Natural killer cell (primary cell): ENCODE data around the gene EVI2A. TPM values are rescaled to one million over a fixed set of nuclear protein-coding genes. Genes with fewer than 3 reads are reported as not detected.

Source experiments
- ATAC-seq, 3 donors: fragments of 150-1000 bp in 2 of 3; fragments of 200-7000 bp in 1 of 3; cut with Tn5 transposase; 1 replicate in 1 of 3; 2 replicates in 2 of 3; pipeline ENCODE4 v1.10.0; 2021; ENCODE audit warnings: mild to moderate bottlenecking in 2 of 3, moderate library complexity in 2 of 3
- DNase-seq, 2 donors: peaks; one replicate each; pipeline versions ENCODE4 v3.0.0 to v3.0.0-alpha.2; 2013 to 2021; ENCODE audit warnings: mixed read lengths in 1 of 2
- H3K27ac ChIP-seq: one replicate; pipeline ENCODE4 v1.5.1; 2013; ENCODE audit warnings: mild to moderate bottlenecking, low read length
- H3K27me3 ChIP-seq: one replicate; pipeline ENCODE4 v1.6.1; 2013; ENCODE audit warnings: low read length; ENCODE audit not compliant: control insufficient read depth, insufficient read depth
- H3K36me3 ChIP-seq: one replicate; pipeline ENCODE4 v1.6.1; 2013; ENCODE audit warnings: low read length; ENCODE audit not compliant: control insufficient read depth, insufficient read depth
- H3K4me1 ChIP-seq: one replicate; pipeline ENCODE4 v1.6.1; 2013; ENCODE audit warnings: low read length; ENCODE audit not compliant: control insufficient read depth, insufficient read depth
- H3K4me3 ChIP-seq: one replicate; pipeline ENCODE4 v1.5.1; 2013; ENCODE audit warnings: low read length
- H3K9me3 ChIP-seq: one replicate; pipeline ENCODE4 v1.6.1; 2013; ENCODE audit warnings: low read length; ENCODE audit not compliant: control insufficient read depth, insufficient read depth
- H3K27ac Mint-ChIP-seq, 2 donors: one replicate each; pipeline ENCODE4 v1.8.0; 2022; ENCODE audit warnings: mild to moderate bottlenecking in 2 of 2, mixed read lengths in 2 of 2, moderate library complexity in 1 of 2
- H3K27me3 Mint-ChIP-seq, 2 donors: one replicate each; pipeline ENCODE4 v1.8.0; 2022; ENCODE audit warnings: low read depth in 2 of 2, mixed read lengths in 2 of 2
- H3K36me3 Mint-ChIP-seq: one replicate; pipeline ENCODE4 v1.8.0; 2022; ENCODE audit warnings: mixed read lengths
- H3K4me1 Mint-ChIP-seq, 2 donors: one replicate each; pipeline ENCODE4 v1.8.0; 2022; ENCODE audit warnings: mixed read lengths in 2 of 2
- H3K4me3 Mint-ChIP-seq: one replicate; pipeline ENCODE4 v1.8.0; 2022; ENCODE audit warnings: mild to moderate bottlenecking, moderate library complexity, mixed read lengths
- H3K9me3 Mint-ChIP-seq, 2 donors: one replicate each; pipeline ENCODE4 v1.8.0; 2022; ENCODE audit warnings: mixed read lengths in 2 of 2
- CTCF ChIP-seq: fragments of 200-600 bp; IDR thresholded peaks from one replicate; pipeline ENCODE4 v1.8.0; 2022; ENCODE audit warnings: antibody characterized with exemption
- WGBS: methylation state at CpG from one replicate; pipeline ENCODE4 v1.1.7; 2013; ENCODE audit warnings: missing lambda C conversion rate; ENCODE audit not compliant: insufficient coverage; 5-methylcytosine and 5-hydroxymethylcytosine counted together
- intact Hi-C: fragments of 100-400 bp; cut with micrococcal nuclease; formaldehyde crosslinking; loops from one replicate; pipeline ENCODE4 v1.14.2; 2022
- total RNA-seq, 4 donors: library from RNA; stranded (reverse); fragments of 120-200 nt in 1 of 4; gene quantifications; one replicate each; pipeline versions ENCODE4 v1.2.3 to v1.2.4, GENCODE V29; 2013 to 2022

The EVI2A gene
- total RNA-seq, 3 donors from 2014 or later (not counting 1 experiment from before 2014, with no cell fraction given): 20.9 to 33.0 (median 32.4) TPM

- Histone ChIP-seq H3K4me3 (no peak within 1 kb of the TSS), H3K27me3 (no peaks in the 10 kb centered on the region), H3K27ac (no peak within 1 kb of the TSS), H3K36me3 (no peaks in the 10 kb centered on the region), H3K4me1 (no peaks in the 10 kb centered on the region), H3K9me3 (no peaks in the 10 kb centered on the region)
- WGBS: 95% methylated on average over 7 of the region's 7 CpGs
- Mint-ChIP-seq H3K9me3 (no peaks in the 10 kb centered on the region), H3K36me3 (no peaks in the 10 kb centered on the region), H3K27ac (no peak within 1 kb of the TSS), H3K4me1 (peaks cover 0 to 19% of the 10 kb centered on the region in 2 donors), H3K4me3 (no peak within 1 kb of the TSS), H3K27me3 (no peaks in the 10 kb centered on the region)
- no peak for TF ChIP-seq CTCF
- intact Hi-C loops: no loop called here
- DNase-seq (no peak), ATAC-seq (no peak)
These were observed 24.3 kb downstream of the EVI2A start, which contains the start of gene OMG for GRCh38 chr17:31297090-31297489. Gene OMG, minus strand, starts transcription at chr17:31297239. Its CDS starts 908 bp downstream, at chr17:31296331.

GRCh38 chr17:31296142-31296541, 25.3 kb downstream of the EVI2A start:
- H3K4me1 ChIP-seq: no peaks in the 10 kb centered on the region
- H3K27me3 Mint-ChIP-seq: no peaks in the 10 kb centered on the region
- no peak for DNase-seq
- H3K27ac Mint-ChIP-seq: no peak overlapping the region
- no peak overlapping the region for H3K4me3 Mint-ChIP-seq
- no peak for TF ChIP-seq CTCF
- H3K36me3 Mint-ChIP-seq: no peaks in the 10 kb centered on the region
- no CpG with 5 or more reads among the region's 2 CpGs for WGBS
- peaks cover 0 to 11% of the 10 kb centered on the region in 2 donors for H3K4me1 Mint-ChIP-seq
- intact Hi-C loops: no loop called here
- H3K9me3 Mint-ChIP-seq: no peaks in the 10 kb centered on the region
- H3K9me3 ChIP-seq: no peaks in the 10 kb centered on the region
- no peak for ATAC-seq
- H3K4me3 ChIP-seq: no peak overlapping the region
- H3K27ac ChIP-seq: no peak overlapping the region
- no peaks in the 10 kb centered on the region for H3K36me3 ChIP-seq
- no peaks in the 10 kb centered on the region for H3K27me3 ChIP-seq

GRCh38 chr17:31295489-31295871, 25.9 kb downstream of the EVI2A start:
- Histone ChIP-seq H3K9me3 (no peaks in the 10 kb centered on the region), H3K27me3 (no peaks in the 10 kb centered on the region), H3K4me1 (no peaks in the 10 kb centered on the region), H3K36me3 (no peaks in the 10 kb centered on the region), H3K4me3 (no peak overlapping the region), H3K27ac (no peak overlapping the region)
- no peak overlapping the region for H3K27ac Mint-ChIP-seq
- no peak for DNase-seq
- intact Hi-C loops: no loop called here
- 88% methylated on average over 1 of the region's 1 CpG for WGBS
- H3K9me3 Mint-ChIP-seq: no peaks in the 10 kb centered on the region
- peaks cover 1 to 5% of the 10 kb centered on the region in 2 donors for H3K4me1 Mint-ChIP-seq
- no peak for TF ChIP-seq CTCF
- no peaks in the 10 kb centered on the region for H3K36me3 Mint-ChIP-seq
- no peak for ATAC-seq
- no peaks in the 10 kb centered on the region for H3K27me3 Mint-ChIP-seq
- no peak overlapping the region for H3K4me3 Mint-ChIP-seq

DNA sequence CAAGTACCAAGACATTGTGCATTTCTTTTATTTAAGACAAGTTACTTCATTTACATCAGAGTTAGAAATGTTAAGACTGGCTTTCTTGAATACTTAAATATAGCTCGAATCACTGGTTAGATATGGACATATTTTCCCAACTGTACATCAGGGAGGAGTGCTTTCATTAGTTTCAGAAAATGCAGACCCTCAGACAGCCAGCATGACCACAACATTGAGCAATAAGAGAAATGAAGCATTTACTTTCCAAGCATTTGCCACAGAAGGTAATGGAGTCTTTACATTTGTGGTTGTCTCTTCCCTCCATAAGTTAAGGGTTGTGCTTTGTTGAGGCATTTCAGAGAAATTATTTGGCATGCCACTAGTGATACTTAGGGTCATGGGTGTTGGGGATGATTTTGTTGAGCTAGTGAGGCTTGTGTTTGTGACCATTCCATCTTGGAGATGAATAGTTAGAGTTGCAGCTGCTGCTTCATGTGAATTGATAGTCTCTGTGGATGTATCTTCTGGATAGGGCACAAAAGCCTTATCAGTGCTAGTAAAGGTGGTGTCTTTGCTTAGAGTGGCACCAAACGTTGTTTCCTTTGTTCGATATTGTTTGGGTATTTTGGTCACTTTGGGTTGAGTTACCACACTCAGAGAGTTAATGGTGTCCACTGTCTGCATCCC, 26.5 kb downstream of the EVI2A start:
- H3K9me3 Mint-ChIP-seq: no peaks in the 10 kb centered on the region
- no peaks in the 10 kb centered on the region for H3K27me3 Mint-ChIP-seq
- H3K4me3 ChIP-seq: no peak overlapping the region
- intact Hi-C loops: no loop called here
- H3K27ac ChIP-seq: no peak overlapping the region
- WGBS: 98% methylated on average over 2 of the region's 3 CpGs
- no peaks in the 10 kb centered on the region for H3K4me1 ChIP-seq
- peaks cover 5% of the 10 kb centered on the region in 2 donors for H3K4me1 Mint-ChIP-seq
- no peaks in the 10 kb centered on the region for H3K27me3 ChIP-seq
- TF ChIP-seq CTCF: no peak
- H3K27ac Mint-ChIP-seq: no peak overlapping the region
- no peaks in the 10 kb centered on the region for H3K36me3 ChIP-seq
- H3K9me3 ChIP-seq: no peaks in the 10 kb centered on the region
- DNase-seq (no peak), ATAC-seq (no peak)
- H3K4me3 Mint-ChIP-seq: no peak overlapping the region
- no peaks in the 10 kb centered on the region for H3K36me3 Mint-ChIP-seq
